HG03095 (cell line): ENCODE data around the gene BCR.

ENCODE experiments used
- ATAC-seq: cut with Tn5 transposase; IDR thresholded peaks from one replicate; pipeline ENCODE4 v1.9.1; 2021; ENCODE audit warnings: moderate library complexity; ENCODE audit not compliant: unreplicated experiment

BCR gene

GRCh38 chr22:23272834-23273233 lies 92.5 kb downstream of the BCR start:
- ATAC-seq = no peak

DNA sequence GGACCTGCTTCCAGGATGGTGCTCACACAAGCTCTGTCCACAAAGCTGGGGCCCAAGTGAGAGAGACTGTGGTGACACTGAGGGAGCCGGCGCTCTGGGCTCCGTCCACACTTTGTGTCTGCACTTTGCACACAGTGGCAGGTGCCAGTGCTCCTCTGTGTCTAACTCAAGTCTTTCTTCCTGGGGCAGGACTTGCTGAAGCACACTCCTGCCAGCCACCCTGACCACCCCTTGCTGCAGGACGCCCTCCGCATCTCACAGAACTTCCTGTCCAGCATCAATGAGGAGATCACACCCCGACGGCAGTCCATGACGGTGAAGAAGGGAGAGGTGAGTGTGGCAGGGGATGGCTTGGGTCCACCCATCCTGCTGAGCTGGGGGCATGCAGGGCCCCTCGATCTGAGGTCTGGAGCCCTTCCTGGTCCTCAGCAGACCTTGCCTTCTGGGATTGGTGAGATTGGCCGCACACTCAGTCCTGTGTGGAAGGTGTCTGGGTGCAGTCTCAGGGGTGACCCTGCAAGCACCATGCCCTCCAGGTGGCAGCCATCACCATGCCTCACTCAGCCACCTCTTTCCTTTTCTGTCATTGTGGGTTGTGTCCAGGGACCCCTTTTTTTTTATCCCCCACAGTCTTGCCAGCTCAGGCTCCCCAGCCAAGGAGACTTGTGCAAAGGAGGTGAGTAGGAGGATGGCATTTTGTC lies 93.3 kb downstream of the BCR start:
- no peak for ATAC-seq

DNA sequence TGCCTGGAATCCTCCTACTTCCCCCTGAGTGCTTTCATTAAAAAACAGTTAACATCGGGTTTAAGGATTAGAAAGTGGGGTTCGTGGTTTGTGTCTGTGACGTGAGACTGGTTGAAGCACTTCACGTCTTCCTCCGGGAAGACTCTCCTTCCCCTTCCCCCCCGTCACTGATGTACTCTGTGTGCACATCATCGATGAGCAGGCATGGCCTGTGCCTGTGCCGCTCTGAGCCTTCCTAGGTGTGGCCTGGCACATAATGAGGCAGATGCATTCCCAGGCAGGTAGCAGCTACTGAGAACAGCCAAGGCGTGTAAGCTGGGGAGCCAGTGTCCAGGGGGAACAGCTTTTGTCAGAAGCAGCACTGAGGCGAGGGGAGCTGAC lies 93.8 kb downstream of the BCR start:
- no peak for ATAC-seq

DNA sequence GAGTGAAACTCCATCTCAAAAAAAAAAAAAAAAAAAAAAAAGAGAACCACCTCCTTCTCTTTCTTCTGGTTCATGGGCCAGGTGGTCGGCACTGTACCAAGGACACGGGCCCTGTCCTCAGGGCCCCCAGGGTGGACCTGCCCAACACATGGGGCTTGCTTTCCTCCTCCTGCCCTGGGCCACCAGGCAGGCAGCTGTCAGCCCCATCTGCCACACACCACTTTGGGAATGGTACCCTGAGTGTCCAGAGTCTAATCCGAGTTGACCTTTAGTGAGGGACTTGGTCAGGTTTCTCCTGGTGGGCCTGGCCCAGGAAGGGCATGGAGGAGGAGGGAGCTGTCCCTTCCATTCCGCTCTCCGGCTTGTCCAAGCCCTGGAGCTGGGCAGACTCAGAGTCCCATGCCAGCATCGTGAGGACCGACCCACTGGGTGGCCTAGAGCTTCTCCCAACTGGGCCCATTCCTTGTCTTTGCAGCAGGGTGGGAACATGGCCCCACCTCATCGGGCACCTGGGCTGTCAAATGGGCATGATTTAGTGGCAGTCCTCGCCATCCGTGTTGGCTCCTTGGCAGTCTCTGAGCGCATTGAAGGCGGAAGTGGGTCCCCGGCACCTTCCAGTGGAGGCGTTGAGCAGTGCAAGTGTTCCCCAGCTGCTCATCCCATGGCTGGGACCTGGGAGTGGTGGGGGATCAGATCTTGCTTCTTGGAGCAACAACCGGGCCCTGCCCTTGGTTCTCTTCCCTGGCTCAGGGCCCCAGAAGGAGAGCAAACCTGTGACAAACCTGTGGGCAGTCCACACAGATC lies 94.8 kb downstream of the BCR start:
- ATAC-seq = no peak

- no peak for ATAC-seq
Measured at GRCh38 chr22:23275751-23276150, 95.4 kb downstream of the BCR start.

DNA sequence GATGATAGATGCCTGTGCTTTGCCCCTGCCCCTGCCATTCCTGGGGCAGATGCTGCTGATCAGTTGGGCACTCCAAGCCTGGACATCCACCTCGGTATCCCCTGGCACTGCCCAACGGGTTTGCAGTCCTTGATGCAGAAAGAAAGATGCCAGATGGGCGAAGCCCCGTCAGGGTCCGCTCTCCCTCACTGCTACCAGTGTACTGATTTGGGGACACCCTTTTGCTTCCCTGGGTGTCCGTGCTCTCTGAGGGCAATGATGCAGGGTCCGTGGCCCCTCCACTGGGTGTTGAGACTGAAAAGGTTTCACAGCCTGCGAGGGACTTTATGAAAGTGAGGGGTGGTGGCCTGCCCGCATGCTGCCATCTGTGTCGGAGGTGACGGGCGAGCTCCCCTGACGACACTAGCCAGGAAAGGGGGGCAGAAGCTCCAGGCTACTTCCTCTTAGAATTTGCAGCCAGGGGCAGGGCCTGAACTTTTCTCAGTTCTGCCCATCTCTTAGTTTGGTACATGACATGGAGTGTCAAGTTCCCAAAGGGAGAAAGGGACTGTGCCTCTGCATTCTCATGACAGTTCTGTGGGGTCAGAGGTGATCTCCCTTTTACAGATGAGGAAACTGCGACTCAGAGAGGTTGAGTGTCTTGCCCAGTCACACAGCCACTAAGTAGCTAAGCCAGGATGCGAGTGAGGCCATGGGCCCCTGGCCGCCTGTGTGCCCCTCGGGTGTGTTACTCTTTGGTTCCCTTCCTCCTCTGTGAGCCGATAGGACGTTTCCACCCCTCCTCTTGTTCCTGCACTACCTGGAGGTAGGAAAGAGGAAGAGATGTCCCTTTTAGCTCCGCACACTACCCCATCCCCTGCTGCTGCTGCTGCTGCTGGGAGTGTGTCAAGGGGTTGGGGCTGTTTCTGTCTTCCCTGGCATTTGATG lies 96.6 kb downstream of the BCR start:
- no peak for ATAC-seq

- ATAC-seq = no peak
Measured at GRCh38 chr22:23277583-23278295, 97.4 kb downstream of the BCR start.

DNA sequence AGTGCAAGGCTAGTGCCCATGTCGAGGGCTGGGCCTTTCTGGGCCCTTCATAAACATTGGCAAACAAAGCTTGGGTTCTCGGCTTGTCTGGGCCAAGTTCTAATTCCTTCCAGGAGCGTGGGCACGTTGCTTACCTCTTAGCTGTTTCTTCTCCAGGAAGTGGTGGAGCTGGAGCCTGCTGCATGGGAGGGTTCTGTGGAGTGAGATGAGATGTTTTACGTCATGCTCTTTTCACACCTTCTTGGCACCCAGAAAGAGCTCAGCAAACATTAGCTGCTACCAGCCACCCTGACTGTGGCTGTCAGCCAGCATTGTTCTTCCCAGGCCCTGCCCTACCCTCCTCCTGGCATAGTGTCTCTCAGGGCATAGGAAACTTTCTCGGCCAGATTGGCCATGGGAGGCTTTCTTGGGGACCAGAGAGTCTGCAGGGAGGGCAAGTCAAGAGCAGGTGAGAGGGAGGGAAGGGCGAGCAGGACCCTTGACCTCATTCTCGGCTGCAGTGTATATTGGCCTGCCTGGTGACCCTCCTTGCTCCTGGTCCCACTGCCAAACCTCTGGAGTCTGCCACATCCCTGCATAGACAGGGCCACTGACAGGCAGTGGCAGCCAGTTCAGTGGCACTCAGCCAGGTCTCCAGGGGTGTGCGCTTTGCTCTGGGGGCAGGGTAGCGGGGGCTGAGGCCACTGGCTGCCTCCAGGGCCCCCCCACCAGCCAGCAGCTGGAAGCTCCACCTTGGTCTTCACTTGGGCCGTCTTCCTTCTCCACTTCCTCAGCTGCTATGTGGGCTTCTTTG lies 98.8 kb downstream of the BCR start:
- no peak for ATAC-seq

- no peak for ATAC-seq
Measured at GRCh38 chr22:23279781-23280180, 99.5 kb downstream of the BCR start.

DNA sequence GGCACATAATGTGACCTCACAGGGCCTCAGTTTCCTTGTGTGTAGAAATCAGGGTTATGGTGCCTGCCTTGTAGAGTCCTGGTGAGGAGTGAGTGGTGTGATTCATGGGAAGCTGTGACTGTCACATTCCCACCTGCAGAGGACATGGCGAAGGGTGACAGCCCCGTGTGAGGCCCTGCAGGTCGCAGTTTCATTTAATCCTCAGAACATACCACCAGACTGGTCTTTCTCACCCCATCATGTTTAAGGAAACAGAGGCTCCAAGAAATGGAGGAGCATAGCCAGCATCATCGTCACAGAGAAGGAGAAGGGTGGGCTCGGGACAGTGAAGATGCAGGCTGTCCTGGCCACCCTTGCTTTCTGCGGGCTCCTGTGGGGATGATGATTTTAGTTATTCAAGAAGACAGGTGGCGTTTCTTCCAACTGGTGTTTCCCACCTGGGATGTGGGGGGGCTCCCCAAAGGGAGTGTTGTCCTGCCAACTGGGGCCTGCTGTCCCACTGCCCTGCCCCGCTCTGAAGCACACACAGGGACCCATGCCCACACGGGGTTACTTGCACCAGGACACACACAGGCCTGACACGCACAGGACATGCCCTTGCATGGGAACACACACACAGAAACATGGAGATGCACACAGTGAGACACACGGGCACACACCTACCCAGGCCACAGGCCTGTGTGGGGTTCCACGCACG lies 100.2 kb downstream of the BCR start:
- no peak for ATAC-seq

- no peak for ATAC-seq
Measured at GRCh38 chr22:23281053-23281405, 100.7 kb downstream of the BCR start.

DNA sequence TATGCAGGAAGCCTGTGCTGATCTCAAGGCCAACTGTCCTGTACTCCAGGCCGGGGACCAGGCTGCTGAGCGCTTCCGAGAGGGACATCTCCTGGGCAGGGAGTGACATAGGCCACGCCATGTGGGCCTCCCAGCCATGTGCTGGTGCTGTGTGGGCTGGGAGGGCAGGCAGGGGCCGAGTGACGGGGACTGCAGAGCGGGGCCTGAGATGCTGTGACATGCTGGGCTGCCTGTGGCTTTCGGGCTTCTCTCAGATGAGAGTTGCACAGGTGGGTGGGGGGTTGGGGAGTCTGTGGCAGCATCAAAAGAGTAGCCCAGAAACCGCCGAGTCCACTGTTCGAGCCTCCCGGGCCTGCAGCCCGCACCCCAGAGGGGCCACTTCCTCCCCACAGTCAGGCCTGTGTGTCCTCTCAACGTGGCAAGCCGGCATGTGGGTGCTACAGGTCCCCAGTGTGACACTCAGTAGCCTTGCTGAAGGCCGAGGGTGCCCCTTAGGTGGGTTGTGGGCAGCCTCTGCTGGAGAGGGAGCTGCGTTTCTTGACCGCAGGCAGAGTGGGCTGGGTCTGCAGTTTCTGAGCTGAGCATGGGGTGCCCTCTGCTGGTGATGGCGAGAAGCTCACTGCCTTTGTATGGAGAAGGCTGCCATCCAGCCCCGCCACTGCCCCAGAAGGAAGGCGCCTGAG lies 101.2 kb downstream of the BCR start:
- ATAC-seq = no peak

- no peak for ATAC-seq
Measured at GRCh38 chr22:23282089-23282501, 101.8 kb downstream of the BCR start.

- ATAC-seq = no peak
Measured at GRCh38 chr22:23282516-23282915, 102.2 kb downstream of the BCR start.

GRCh38 chr22:23282986-23283385 lies 102.7 kb downstream of the BCR start:
- no peak for ATAC-seq

- no peak for ATAC-seq
Measured at GRCh38 chr22:23283591-23284503, 103.5 kb downstream of the BCR start.

DNA sequence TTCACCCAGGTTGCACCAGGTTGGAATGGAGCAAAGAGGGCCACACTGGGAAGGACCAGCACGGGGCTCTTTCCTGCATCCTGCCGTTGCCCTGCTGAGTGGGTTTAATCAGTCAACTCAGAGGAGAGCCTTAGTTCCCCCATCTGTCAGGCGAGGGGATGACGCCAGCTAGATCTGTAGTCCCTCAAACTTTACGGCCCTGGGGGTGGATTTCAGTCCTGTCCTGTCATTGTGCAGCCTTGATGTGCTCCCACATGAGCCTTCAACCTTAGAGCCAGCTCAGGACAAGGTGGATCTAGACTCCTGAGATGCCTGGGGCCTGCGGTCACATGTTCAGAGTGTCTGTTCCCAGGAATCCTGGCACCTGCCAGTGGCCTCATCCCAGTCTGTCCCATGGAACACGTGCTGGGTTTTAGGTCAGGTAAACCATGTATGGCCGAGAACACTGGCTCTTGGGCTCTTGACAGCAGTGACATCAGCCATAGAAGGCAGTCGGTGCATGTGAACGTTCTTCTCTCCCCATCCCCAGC lies 104.3 kb downstream of the BCR start:
- no peak for ATAC-seq

DNA sequence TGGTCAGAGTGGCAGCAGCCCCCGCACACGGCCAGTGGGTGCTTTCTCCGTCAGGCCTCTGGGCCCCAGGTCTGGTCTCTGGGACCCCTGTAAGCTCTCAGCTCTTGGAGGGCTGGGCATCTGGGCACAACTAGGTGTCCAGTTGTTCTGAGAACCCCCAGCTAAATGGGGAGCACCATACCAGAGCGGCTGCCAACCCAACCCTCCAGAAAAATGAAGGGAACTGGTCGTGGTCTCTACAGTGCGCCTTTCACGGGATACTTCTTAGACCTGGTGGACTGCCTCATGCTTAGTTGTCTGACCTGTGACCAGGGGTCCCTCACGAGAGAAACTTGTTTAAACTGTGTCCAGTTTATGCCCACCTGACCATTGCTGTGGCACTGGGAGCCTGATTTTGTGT lies 104.9 kb downstream of the BCR start:
- ATAC-seq = no peak
